ENCODE measurements around the gene LRRFIP2. TPM values are rescaled to one million over a fixed set of nuclear protein-coding genes. Genes with fewer than 3 reads are reported as not detected.
"Not testable (repeated sequence)": the region's sequence is repeated elsewhere in the genome, so short reads cannot be mapped to it uniquely, and the experiment has no call there.

Gene LRRFIP2
- total RNA-seq, 1 experiment from 2014 or later = 40.2 TPM

GRCh38 chr3:37058117-37058516 lies 116.3 kb downstream of the LRRFIP2 start:
- H3K27me3 ChIP-seq (ENCODE audit: insufficient read depth, low read depth) = no peaks in the 10 kb centered on the region
- H3K36me3 ChIP-seq (ENCODE audit: low read depth) = no peaks in the 10 kb centered on the region
- H3K9me3 ChIP-seq (ENCODE audit: insufficient read depth, low read depth) = no peaks in the 10 kb centered on the region
- DNase-seq = no peak
- BruUV-seq (replicated peaks) = no TSS peak
- TF ChIP-seq EZH2 (IDR thresholded peaks at IDR 0.05; ENCODE audit: low read depth) (no peak), CTCF (conservative IDR thresholded peaks at IDR 0.05) (no peak)
- intact Hi-C loops (cut with micrococcal nuclease; ENCODE audit: unreplicated experiment) = loop anchor here (10.0 kb wide), 1 partner anchor 157 kb away; no protein-coding TSS in a partner anchor
- no peaks in the 10 kb centered on the region for H4K20me1 ChIP-seq (ENCODE audit: insufficient read depth)
- H3F3A ChIP-seq (ENCODE audit: insufficient read depth, low read depth) = no peaks in the 10 kb centered on the region
- H3K9me2 ChIP-seq (ENCODE audit: insufficient read depth) = no peaks in the 10 kb centered on the region
- no peak overlapping the region for H3K4me3 ChIP-seq
- H3K4me1 ChIP-seq (replicated peaks; ENCODE audit: insufficient read depth) = no peaks in the 10 kb centered on the region
- CTCF ChIA-PET = no interaction called here
- H3K27ac ChIP-seq = no peak overlapping the region
- H3K79me2 ChIP-seq (ENCODE audit: low read depth) = no peaks in the 10 kb centered on the region
- H2AFZ ChIP-seq = no peak overlapping the region
- H3K4me2 ChIP-seq = no peak overlapping the region
- POLR2A ChIA-PET (ENCODE audit: unreplicated experiment) = interaction anchor here (0.7 kb wide), 1 partner anchor 1107 kb away, joined by 3 read pairs; the partner anchor contains the start of gene OXSR1

- intact Hi-C loops (cut with micrococcal nuclease; ENCODE audit: unreplicated experiment) = loop anchor here (10.0 kb wide), 1 partner anchor 158 kb away; no protein-coding TSS in a partner anchor
- Histone ChIP-seq H3K36me3 (ENCODE audit: low read depth) (peaks cover 5% of the 10 kb centered on the region; the same call in 1 of the 2 replicates), H3K4me3 (no peak overlapping the region), H4K20me1 (ENCODE audit: insufficient read depth) (no peaks in the 10 kb centered on the region), H3F3A (ENCODE audit: insufficient read depth, low read depth) (no peaks in the 10 kb centered on the region), H3K9me2 (ENCODE audit: insufficient read depth) (no peaks in the 10 kb centered on the region), H3K4me1 (replicated peaks; ENCODE audit: insufficient read depth) (no peaks in the 10 kb centered on the region), H3K27ac (no peak overlapping the region), H3K79me2 (ENCODE audit: low read depth) (no peaks in the 10 kb centered on the region), H3K4me2 (no peak overlapping the region), H2AFZ (no peak overlapping the region), H3K9me3 (ENCODE audit: insufficient read depth, low read depth) (no peaks in the 10 kb centered on the region), H3K27me3 (ENCODE audit: insufficient read depth, low read depth) (no peaks in the 10 kb centered on the region)
- TF ChIP-seq EZH2 (IDR thresholded peaks at IDR 0.05; ENCODE audit: low read depth) (no peak), CTCF (conservative IDR thresholded peaks at IDR 0.05) (no peak)
- DNase-seq = no peak
- ChIA-PET CTCF (no interaction called here), POLR2A (ENCODE audit: unreplicated experiment) (no interaction called here)
- no TSS peak for BruUV-seq (replicated peaks)
Measured at GRCh38 chr3:37056826-37057225, 117.6 kb downstream of the LRRFIP2 start.

GRCh38 chr3:37055077-37055476 lies 119.3 kb downstream of the LRRFIP2 start:
- POLR2A ChIA-PET (ENCODE audit: unreplicated experiment) = interaction anchor here (0.6 kb wide), 1 partner anchor 15 kb away, joined by 3 read pairs; no protein-coding TSS in a partner anchor

GRCh38 chr3:37054370-37054769 lies 120.0 kb downstream of the LRRFIP2 start:
- ChIA-PET POLR2A (ENCODE audit: unreplicated experiment) (interaction anchor here (0.6 kb wide), 1 partner anchor 14 kb away, joined by 3 read pairs; no protein-coding TSS in a partner anchor), CTCF (no interaction called here)

More at GRCh38 chr3:37055077-37055476, 119.3 kb downstream of the LRRFIP2 start:
- H3K27ac ChIP-seq; H3F3A ChIP-seq (ENCODE audit: insufficient read depth, low read depth); CTCF ChIA-PET; H3K27me3 ChIP-seq (ENCODE audit: insufficient read depth, low read depth); H3K36me3 ChIP-seq (ENCODE audit: low read depth); H4K20me1 ChIP-seq (ENCODE audit: insufficient read depth); H3K79me2 ChIP-seq (ENCODE audit: low read depth); H3K9me2 ChIP-seq (ENCODE audit: insufficient read depth); H2AFZ ChIP-seq; H3K9me3 ChIP-seq (ENCODE audit: insufficient read depth, low read depth); H3K4me3 ChIP-seq; H3K4me2 ChIP-seq; H3K4me1 ChIP-seq (replicated peaks; ENCODE audit: insufficient read depth); DNase-seq; BruUV-seq (replicated peaks): not testable (repeated sequence)
- intact Hi-C loops (cut with micrococcal nuclease; ENCODE audit: unreplicated experiment) = loop anchor here (10.0 kb wide), 1 partner anchor 160 kb away; no protein-coding TSS in a partner anchor

More at GRCh38 chr3:37054370-37054769, 120.0 kb downstream of the LRRFIP2 start:
- no peak overlapping the region for H2AFZ ChIP-seq
- 0 out of 2 replicates have a peak overlapping the region, but pooled peaks have one; percentile 19 for H3K27ac ChIP-seq
- TF ChIP-seq CTCF (conservative IDR thresholded peaks at IDR 0.05) (no peak), EZH2 (IDR thresholded peaks at IDR 0.05; ENCODE audit: low read depth) (no peak)
- peaks cover 8% of the 10 kb centered on the region; the same call in 1 of the 2 replicates for H3K36me3 ChIP-seq (ENCODE audit: low read depth)
- H4K20me1 ChIP-seq (ENCODE audit: insufficient read depth) = no peaks in the 10 kb centered on the region
- no peak overlapping the region for H3K4me3 ChIP-seq
- intact Hi-C loops (cut with micrococcal nuclease; ENCODE audit: unreplicated experiment) = loop anchor here (10.0 kb wide), 1 partner anchor 160 kb away; no protein-coding TSS in a partner anchor
- H3K9me2 ChIP-seq (ENCODE audit: insufficient read depth) = no peaks in the 10 kb centered on the region
- no peaks in the 10 kb centered on the region for H3K9me3 ChIP-seq (ENCODE audit: insufficient read depth, low read depth)
- DNase-seq = no peak
- no peaks in the 10 kb centered on the region for H3F3A ChIP-seq (ENCODE audit: insufficient read depth, low read depth)
- BruUV-seq (replicated peaks) = no TSS peak
- no peaks in the 10 kb centered on the region for H3K4me1 ChIP-seq (replicated peaks; ENCODE audit: insufficient read depth)
- H3K79me2 ChIP-seq (ENCODE audit: low read depth) = no peaks in the 10 kb centered on the region
- H3K27me3 ChIP-seq (ENCODE audit: insufficient read depth, low read depth) = no peaks in the 10 kb centered on the region
- H3K4me2 ChIP-seq = no peak overlapping the region

Data from PC-9 (cell line).